Measurements from ENCODE around the gene MYBBP1A.

DNA sequence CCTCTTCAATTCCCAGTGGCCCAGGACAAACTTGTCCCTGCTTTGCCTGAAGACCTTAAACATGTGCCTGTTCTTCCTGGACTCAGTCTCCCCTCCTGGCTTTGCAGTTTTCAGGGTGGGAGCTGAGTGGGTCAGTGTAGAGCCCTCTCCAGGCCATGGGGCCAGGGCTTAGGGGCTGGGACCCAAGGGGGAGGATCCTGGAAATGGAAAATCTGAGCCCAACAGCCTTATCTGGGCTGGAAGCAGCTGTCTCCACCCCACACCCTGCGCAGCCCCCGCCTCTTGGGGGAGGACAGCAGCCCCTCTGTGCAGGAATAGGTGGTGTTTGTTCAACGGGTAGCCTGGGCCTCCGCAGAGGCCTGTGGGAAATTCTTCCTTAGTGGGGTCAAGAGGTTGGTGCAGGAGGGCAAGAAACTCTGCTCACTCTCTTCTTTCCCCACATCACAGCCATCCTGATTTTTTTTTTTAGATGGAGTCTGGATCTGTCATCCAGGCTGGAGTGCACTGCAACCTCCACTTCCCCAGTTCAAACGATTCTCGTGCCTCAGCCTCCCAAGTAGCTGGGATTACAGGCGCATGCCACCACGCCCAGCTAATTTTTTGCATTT, 22.3 kb upstream of the MYBBP1A start:
- TF ChIP-seq, protein P1, sequence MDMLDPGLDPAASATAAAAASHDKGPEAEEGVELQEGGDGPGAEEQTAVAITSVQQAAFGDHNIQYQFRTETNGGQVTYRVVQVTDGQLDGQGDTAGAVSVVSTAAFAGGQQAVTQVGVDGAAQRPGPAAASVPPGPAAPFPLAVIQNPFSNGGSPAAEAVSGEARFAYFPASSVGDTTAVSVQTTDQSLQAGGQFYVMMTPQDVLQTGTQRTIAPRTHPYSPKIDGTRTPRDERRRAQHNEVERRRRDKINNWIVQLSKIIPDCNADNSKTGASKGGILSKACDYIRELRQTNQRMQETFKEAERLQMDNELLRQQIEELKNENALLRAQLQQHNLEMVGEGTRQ (CRISPR knock-in tag; IDR thresholded peaks at IDR 0.05), result no peak
- TF ChIP-seq FOS (IDR thresholded peaks at IDR 0.05; ENCODE audit: extremely low read depth, insufficient read length) (no peak), ZNF133 (CRISPR knock-in tag; IDR thresholded peaks at IDR 0.05) (no peak), HOXB6 (CRISPR knock-in tag; IDR thresholded peaks at IDR 0.05; ENCODE audit: borderline replicate concordance) (no peak), POLR2A (conservative IDR thresholded peaks at IDR 0.05) (no peak), NFXL1 (CRISPR knock-in tag; IDR thresholded peaks at IDR 0.05) (no peak)
- TF ChIP-seq, protein P2, sequence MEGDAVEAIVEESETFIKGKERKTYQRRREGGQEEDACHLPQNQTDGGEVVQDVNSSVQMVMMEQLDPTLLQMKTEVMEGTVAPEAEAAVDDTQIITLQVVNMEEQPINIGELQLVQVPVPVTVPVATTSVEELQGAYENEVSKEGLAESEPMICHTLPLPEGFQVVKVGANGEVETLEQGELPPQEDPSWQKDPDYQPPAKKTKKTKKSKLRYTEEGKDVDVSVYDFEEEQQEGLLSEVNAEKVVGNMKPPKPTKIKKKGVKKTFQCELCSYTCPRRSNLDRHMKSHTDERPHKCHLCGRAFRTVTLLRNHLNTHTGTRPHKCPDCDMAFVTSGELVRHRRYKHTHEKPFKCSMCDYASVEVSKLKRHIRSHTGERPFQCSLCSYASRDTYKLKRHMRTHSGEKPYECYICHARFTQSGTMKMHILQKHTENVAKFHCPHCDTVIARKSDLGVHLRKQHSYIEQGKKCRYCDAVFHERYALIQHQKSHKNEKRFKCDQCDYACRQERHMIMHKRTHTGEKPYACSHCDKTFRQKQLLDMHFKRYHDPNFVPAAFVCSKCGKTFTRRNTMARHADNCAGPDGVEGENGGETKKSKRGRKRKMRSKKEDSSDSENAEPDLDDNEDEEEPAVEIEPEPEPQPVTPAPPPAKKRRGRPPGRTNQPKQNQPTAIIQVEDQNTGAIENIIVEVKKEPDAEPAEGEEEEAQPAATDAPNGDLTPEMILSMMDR (IDR thresholded peaks at IDR 0.05 in 2 of 3, conservative IDR thresholded peaks at IDR 0.05 in 1 of 3; ENCODE audit: insufficient read depth in 2 of 3, low read depth in 1 of 3, low read length in 3 of 3), result no peak

Data from K562 (cell line).